GM12875 (cell line): Measurements from ENCODE around the gene GPC5.

Experiments used
- H3K4me3 ChIP-seq: one replicate; pipeline ENCODE4 v1.5.1; 2011; ENCODE audit warnings: low read depth, low read length, control low read depth
- CTCF ChIP-seq: IDR thresholded peaks from 2 replicates; pipeline ENCODE4 v1.5.1; 2011; ENCODE audit warnings: low read depth, mild to moderate bottlenecking, control low read depth, inconsistent platforms, low read length, moderate library complexity, borderline replicate concordance; ENCODE audit not compliant: insufficient read depth

GPC5 gene

DNA sequence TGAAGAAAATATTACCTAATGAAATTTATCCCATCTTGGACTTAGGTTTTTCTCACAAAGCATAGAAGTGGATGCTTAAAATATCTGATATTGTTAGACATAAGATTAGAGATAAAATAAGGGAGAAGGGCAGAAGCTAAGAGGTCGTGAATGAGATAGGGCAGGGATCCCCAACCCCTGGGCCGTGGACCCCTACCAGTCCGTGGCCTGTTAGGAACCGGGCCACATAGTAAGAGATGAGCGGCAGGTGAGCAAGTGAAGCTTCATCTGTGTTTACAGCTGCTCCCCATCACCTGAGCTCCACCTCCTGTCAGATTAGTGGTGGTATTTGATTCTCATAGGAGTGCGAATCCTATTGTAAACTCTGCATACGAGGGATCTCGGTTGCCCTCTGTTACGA lies 202.9 kb downstream of the GPC5 start:
- no peak for TF ChIP-seq CTCF

GRCh38 chr13:91601807-91602206 lies 203.4 kb downstream of the GPC5 start:
- TF ChIP-seq CTCF = no peak
- no peak overlapping the region for H3K4me3 ChIP-seq

More for the DNA sequence above, 202.9 kb downstream of the GPC5 start:
- H3K4me3 ChIP-seq = no peak overlapping the region

- H3K4me3 ChIP-seq = no peak overlapping the region
- TF ChIP-seq CTCF = no peak
Observed at GRCh38 chr13:91609353-91609752, 210.9 kb downstream of the GPC5 start.

DNA sequence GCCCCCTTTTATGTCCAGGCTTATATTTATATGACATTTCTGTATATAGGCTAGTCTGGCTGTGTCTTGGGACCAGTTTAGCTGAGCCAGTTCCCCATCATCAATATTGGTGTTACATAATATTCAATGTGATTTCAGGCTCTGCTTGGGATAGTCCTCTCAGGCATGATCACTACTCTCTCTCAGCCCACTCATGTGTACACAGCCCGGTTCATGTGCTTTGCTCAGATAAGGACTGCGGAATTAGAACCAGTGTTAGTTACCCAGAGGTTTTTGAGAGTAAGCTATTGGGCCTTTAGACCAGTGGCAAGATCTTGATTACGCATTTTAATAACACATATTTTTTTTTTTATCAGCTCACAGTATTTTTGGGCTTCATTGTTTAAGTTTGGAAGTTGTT lies 219.9 kb downstream of the GPC5 start:
- TF ChIP-seq CTCF = no peak
- no peak overlapping the region for H3K4me3 ChIP-seq

DNA sequence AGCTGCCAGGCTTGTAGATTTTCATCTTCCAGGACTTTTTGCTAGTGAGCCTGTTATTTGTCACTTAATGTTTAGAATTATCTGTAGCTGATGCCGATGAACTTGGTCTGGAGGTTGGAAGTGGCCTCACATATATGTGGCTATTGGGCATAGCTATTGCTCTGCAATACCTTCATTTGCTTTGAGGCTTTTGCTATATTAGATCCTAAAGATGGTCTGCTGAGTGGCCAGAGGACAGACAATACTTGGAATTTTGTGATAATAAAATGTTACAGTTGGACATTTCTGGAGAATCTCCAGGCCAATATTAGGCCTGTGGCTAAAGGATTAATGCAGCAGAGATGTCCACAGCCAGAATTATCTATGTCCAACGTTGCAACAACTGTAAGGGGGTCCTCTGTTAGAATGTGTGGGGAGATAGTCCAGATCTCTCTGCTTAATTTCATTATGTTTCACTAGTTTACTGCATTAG lies 222.3 kb downstream of the GPC5 start:
- TF ChIP-seq CTCF = no peak

GRCh38 chr13:91621161-91621560 lies 222.7 kb downstream of the GPC5 start:
- no peak for TF ChIP-seq CTCF
- no peak overlapping the region for H3K4me3 ChIP-seq

More for the DNA sequence above, 222.3 kb downstream of the GPC5 start:
- H3K4me3 ChIP-seq = no peak overlapping the region

DNA sequence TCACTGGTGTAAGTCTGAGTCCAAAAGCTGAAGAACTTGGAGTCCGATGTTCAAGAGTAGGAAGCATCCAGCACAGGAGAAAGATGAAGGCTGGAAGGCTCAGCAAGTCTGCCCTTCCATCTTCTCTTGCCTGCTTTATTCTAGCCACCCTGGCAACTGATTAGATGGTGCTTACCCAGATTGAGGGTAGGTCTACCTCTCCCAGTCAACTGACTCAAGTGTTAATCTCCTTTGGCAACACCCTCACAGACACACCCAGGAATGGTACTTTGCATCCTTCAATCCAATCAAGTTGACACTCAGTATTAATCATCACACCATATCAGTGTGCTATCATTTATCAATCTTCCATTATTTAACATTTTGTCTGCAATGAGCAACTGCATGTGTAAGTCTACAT lies 223.5 kb downstream of the GPC5 start:
- no peak for TF ChIP-seq CTCF

More for the DNA sequence above, 223.5 kb downstream of the GPC5 start:
- no peak overlapping the region for H3K4me3 ChIP-seq
